Activated CD4-positive, CD25-positive, alpha-beta regulatory T cell treated with anti-CD3 and anti-CD28 coated beads, Interleukin-2, amount 50 U/mL, for 16 hours (primary cell): ENCODE results near the gene SYT17.

Experiments used
- DNase-seq: peaks from one replicate; pipeline ENCODE4 v3.0.0-alpha.2; 2020; ENCODE audit warnings: low read depth, low spot score

Gene SYT17

DNA sequence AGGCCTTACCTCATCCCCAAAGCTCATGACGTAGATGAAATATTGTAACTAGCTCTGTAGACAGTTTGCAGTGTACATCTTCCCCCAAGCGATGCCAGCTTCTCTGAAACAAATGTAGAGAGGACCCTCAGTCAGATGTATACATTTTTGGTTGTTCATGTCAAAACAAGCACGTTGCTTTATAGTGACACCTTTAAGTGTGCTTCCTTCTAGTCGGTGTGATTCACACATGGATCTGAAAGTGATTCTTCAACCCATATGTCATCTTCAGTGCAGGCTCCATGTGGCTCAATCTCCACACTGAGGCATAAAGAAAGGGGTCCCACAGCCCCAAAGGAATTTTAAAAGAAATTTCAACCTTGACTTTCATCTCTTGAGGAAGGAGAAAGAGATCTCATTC is 86.6 kb downstream of the SYT17 start:
- no peak for DNase-seq

DNA sequence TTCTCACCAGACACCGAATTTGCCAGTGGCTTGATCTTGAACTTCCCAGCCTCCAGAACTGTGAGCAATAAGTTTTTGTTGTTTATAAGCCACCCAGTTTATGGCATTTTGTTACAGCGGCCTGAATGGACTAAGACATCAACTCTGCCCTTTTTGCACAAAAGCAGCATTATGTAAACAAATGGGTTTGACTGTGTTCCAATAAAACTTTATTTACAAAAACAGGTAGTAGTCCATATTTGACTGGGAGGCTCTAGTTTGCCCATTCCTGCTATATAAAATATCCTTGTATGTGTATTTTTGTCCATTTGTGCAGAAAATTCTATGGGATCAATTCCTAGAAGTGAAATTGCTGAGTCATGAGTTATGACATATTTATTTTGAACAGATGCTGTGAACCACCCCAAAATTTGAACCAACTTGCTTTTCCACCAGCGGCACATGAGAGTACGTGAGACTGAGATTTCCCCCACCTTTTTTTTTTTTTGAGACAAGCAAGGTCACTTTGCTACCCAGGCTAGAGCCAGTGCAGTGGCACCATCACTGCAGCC is 96.2 kb downstream of the SYT17 start:
- no peak for DNase-seq

DNA sequence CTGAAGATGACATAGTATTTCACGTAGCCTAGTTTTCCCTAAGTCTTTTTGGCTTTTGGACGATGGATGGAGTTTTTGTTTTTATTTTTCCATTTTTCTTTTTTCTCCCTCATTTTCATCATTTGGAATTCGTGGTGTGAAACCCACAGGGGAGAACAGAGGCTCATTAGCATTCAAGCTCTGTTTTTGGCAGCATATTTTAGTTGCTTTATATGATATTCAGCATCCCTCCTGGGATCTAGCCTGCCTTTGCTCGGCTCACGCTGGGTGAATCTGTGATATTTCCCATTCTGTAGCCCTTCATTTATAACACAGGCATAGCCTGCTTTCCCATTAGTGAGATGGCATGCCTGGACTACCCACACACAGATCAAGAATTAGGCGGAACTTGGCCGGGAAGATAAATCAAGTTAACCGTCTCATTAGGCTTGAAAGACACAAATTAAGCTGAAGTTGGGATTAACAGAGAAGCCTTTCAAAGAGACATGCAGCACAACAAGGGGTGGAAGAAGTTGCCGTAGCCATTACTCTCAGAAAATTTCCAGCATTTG is 97.4 kb downstream of the SYT17 start:
- no peak for DNase-seq

DNA sequence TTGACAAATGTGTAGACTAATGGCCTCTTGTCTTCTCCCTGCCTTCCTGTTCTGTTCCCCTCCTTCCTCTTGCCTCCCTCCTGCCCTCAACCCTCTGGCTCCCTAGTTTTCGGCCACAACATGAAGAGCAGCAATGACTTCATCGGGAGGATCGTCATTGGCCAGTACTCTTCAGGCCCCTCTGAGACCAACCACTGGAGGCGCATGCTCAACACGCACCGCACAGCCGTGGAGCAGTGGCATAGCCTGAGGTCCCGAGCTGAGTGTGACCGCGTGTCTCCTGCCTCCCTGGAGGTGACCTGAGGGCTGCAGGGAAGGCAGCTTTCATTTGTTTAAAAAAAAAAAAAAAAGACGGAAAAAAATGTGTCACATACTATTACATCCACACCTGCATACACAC is 98.7 kb downstream of the SYT17 start:
- no peak for DNase-seq

DNA sequence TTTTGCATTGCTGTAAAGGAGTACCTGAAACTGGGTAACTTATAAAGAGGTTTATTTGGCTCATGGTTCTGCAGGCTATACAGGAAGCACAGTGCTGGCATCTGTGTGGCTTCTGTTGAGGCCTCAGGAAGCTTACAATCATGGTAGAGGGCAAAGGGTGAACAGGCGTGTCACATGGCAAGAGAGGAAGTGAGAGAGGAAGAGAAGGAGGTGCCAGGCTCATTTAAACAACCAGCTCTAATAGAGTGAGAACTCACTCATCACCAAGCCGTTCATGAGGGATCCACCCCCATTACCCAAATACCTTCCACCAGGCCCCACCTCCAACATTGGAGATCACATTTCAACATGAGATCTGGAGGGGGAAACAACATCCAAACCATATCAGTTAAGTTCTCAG is 101.1 kb downstream of the SYT17 start:
- no peak for DNase-seq

DNA sequence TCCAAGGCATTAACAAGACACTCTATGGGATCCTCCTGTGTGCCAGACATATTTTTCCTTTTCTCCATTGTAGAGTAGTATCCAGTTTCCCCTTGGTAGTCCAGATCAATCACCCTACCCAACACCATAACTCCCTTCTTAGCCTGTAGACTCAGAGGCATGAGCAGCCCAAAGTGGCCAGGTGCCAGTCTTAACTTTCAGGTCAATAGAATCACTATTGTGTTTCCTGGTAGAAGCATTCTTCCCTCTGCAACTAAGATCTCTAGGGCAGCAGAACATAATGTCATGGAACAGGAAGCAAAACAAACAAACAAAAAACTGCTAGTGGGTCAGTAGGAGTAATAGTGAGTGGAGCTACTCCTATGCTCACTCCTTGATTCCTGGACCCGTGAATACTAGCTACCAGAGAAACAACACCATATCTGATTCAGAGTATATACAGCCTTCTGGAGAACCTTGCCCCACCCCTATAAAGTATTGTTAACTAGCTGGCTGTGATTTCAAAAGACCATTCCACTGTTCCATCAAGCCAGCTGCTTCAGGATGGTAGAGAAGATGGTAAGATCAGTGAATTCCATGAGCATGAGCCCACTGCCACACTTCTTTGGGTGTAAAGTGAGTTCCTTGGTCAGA is 106.2 kb downstream of the SYT17 start:
- no peak for DNase-seq

DNA sequence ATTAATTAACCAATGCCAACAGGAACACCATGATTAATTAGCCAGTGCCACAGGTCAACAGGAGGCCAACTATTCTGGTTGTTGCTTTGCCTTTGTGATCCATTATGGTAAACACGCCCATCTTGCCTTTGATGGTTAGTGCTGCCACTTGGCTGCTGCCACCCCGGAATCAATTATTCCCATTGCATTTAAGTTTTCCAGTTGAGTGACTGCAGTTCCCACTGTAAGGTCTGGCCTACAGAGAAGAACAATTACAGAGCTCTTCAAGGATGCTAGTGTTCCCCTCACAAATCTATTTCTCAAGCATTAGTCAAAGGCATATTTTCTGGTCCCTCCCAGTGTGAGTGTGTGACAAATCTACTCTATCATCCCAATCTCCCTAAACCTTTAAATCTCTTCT is 110.4 kb downstream of the SYT17 start:
- no peak for DNase-seq

DNA sequence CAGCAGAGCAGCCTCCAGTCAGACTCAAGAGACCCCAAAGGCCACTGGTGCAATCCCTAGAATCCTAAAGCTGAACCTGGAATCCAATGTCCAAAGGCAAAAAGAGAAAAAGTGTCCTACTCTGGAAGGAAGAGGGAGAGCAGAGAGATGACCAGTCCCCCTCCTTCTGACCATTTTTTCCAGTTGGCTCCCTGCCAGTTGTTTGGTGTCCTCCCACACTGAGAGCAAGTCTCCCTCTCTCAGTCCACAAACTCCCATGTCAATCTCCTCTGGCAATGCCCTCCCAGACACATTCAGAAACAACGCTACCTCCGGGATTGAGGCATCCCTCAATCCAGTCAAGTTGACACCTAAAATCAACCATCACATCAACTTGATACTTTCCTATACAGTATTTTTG is 113.2 kb downstream of the SYT17 start:
- no peak for DNase-seq

DNA sequence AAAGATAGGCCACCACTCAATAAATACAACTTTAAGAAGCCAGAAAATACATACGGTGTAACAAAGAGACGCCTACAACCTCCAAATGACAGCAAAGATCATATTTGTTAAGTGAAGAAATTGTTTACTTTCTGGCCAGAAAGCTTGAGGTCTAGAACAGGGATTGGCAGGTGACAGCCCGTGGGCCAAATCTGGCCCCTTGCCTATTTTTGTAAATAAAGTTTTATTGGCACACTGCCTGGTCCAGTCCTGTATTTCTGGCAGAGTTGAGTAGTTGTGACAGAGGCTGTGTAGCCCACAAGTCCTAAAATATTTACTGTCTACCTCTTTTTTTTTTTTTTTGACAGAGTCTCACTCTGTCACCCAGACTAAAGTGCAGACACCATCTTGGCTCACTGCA is 114.1 kb downstream of the SYT17 start:
- no peak for DNase-seq

DNA sequence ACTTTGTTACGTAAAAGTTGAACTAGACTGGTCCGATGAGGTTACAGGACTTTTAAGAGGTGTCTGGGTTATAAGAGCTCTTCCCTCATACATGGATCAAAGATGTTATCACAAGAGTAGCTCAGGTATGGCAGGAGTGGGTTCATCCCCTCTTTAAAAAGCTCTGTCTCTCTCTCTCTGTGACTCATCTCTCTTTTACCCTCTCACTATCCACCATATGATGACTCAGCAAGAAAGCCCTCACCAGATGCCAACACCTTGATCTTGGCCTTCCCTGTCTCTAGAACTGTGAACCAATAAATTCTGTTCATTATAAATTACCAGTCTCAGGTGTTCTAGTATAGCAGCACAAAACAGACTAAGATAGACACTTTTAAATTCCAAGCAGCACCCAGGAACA is 115.6 kb downstream of the SYT17 start:
- DNase-seq: no peak

DNA sequence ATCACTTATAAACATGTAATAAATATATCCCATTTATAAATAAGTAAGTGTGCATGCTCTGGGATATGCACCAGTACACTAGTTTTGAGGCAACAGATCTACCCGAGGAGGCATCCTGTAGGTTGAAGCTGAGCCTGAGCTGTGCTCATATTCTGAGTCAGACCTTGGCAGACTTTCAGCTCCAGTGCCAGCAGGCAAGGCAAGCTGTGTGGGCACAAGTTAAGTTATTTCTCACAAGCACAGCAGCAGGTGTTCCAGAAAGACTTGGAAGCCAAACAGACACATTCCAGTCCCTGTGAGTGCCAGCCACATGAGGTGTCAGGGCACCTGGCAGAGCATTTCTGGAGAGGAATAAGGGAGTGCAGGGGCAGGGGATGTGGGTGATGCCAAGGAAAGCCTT is 116.2 kb downstream of the SYT17 start:
- no peak for DNase-seq

DNA sequence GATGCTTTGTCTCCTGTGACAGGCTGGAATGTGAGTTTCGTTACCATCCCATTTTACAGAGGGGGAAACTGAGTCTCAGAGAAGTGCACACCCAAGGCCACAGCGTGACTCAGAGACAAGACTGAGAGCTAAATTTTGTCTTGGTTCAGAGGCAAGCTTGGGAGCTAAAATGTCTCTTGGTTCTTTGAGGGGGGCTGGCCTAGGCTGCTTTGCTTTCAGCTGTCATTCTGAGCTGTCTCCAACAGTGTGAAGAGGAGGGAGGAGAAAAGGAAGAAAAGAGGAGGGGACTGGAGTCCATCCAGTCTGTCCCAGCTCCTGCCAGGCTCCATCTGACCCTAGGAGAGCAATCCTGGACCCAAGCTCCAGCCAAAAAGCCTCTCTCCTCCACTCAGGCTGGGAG is 117.4 kb downstream of the SYT17 start, which contains the start of gene CLEC19A:
CLEC19A (plus strand) TSS at position 301 of the 400 bp plus-strand sequence. CDS start 121 bp downstream, outside the sequence.
- no peak for DNase-seq

DNA sequence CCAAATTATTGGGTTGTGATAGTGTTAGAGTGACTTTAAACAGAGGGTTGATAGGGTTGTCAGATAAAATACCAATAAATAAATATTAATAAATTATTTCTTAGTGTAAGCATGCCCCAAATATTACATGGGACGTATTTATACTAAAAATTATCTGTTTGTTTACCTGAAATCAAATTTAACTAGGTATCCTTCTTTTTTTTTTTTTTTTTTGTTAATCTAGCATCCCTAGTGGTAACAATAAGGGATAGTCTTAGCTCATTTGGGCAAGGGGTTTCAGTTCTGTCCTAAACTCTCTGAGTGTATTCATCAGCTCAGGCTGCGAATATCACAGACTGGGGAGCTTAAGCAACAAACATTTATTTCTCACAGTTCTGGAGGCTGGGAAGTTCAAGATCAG is 118.8 kb downstream of the SYT17 start:
- DNase-seq: no peak

DNA sequence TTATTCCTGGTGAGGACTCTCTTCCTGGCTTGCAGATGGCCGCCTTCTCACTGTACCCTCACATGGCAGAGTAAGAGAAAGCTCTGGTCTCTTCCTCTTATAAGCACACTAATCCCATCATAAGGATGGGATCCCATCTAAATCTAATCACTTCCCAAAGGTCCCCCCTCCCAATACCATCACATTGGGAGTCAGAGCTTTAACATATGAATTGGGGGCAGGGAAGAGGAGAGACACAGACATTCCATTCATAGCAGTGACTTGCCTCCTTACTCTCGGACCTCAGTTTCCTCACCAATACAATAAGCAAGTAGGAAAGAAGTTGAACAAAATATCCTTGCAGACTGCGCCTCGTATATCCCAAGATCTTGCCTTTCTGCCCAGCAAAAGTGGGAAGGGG is 119.2 kb downstream of the SYT17 start:
- no peak for DNase-seq

DNA sequence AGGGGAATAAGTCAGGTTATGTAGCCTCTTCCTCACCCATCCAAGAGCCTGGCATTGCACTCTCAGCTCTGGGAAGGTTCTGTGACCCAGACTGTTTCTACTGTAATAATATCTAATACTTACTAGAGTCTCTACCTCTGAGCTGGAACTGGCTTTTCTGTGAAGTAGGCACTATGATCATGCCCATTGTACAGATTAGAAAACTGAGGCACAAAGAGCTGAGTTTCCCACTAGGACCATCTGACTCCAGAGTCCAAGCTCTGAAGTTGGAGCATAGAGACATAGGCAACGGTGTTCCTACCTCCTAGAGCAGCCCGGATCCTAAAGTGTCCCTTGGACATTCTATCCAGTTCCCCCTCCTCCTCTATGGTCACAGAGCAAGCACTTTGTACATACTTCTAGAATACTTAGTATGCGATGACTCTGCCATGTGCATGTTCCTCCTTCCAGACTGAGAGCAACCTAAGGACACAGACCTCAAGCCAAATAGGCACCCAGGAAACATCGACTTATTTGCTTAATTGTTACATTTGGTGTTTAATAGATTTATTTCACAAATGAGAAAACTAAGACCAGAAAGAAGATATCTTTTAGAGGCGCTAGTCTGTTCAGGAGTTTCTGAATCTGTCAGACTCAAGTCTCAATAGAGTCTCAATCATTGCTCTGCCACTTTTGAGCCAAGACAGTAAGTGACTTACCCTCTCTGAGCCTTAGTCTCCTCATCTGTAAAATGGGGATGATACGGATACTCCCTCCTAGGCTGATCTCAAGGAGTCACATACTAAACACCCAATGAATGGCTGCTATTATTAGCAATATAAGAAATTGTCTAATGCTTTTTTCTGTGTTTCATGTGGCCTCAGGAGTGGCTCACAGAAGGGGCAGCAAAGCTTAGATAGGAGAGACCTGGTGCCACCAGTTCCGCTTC is 121.1 kb downstream of the SYT17 start:
- no peak for DNase-seq

DNA sequence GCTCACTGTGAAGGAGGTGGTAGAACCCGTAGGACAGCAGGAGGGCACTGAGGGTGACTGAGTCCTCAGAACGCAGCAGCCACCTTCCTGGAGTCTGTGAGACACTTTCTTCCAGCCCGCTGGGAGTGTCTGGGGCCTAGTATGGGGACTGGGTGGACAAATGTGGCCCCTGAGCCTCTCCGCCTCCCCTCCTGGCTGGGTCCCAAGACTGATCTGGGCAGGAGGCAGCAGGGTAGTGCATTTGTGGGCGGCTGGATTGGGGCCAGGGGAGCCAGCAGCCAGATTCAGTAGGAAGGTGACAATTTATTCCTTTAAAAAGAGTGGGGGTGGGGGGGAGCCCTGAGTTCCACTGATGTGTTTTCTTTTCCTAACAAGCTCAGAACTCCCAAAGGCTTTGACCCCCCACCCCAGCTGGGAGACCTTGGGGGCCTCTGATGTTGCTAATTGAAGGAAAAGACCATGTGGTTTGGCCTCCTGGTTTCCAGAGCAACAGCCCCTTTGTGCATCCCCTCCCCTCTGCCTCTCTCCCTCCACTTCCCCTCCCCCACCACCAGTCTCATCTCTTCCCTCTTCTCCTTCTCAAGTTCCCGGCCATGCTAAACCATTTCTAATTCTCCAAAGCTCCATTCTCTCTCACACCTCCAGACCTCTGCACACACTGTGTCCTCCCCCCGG is 121.9 kb downstream of the SYT17 start:
- no peak for DNase-seq

DNA sequence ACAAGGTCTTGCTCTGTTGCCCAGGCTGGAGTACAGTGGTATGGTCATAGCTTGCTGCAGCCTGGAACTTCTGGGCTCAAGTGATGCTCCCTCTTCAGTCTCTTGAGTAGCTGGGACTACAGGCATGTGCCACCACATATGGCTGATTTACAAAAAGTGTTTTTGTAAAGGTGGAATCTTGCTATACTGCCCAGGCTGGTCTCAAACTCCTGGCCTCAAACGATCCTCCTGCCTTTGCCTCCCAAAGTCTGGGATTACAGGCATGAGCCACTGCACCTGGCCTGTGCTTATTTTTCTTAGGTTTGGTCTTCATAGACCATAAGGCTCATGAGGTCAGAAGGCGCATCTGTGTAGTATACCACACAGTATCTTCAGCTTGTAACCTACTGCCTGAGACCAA is 122.8 kb downstream of the SYT17 start:
- DNase-seq: no peak

DNA sequence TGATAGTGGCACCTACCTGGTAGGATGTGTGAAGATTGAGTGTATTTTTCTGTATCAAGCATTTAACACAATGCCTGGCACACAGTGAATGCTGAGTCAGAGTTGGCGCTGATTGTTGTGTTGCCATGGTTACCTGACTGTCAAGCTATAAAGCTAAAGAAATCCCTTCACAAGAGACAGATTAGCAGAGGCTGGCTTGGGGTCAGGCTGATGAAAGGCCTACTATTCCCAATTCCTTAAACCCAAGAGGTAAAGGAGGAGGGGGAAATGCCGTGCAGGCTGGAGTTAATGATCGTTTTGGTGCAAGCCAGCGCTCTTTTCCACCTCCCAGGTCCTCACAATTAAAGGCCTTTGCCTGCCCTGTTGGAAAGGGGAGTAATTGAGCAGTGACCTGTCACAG is 123.4 kb downstream of the SYT17 start:
- DNase-seq: no peak

DNA sequence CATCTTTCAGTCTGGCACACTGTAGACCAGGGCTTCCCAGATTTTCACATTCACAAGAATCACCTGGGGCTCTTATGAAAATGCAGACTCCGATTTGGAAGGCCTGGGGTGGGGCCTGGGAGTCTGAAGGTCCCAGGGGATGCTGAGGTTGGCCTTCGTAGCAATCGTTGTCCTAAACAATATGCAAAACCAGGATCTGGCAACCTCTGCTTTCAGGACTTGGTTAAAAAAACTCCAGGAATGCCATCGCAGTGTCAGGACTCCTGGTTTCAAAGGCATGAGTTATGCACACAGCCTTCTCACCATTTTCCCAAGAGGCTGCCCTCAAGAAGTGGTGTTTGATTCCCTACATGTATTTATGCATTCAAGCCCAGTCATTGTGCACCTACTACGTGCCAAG is 124.1 kb downstream of the SYT17 start:
- no peak for DNase-seq

DNA sequence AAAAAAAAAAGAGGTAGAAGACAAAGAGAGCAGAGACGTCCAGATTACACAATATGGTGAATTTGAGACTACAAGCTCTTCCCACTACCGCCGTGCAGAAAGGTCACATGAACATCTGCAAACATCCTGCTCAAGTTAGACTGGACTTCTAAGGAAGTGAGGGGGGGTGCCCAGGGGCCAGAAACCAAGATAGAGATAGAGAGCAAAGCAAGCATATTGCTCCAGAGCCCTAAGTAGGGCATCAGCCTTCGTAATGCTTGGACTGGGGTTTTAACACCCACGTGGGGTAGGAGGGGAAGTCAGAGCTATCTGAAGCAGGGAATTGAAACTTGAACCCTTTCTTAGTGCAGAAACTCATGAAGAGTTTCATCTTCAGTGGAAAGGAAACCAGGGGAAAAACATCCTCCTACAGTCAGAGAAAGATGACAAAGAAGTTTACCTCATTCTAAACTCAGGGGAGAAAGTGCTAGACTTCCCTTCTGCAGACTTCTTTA is 126.2 kb downstream of the SYT17 start:
- no peak for DNase-seq

DNA sequence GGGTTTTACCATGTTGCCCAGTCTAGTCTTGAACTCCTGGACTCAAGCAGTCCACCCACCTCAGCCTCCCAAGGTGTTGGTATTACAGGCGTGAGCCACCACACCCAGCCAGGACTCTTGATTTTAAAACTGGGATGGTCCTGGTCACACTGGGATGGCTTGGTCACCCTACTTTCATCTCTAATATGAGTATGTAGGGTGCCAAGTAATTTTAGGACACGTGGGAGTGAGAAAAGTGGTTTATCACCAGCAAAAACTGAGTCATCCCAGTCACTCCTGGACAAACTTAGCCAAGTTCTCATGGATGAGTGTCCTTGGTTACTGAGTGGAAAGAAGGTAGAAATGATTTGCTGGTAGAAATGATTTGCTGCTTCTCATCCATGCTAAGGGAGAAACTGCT is 127.4 kb downstream of the SYT17 start:
- DNase-seq: no peak

DNA sequence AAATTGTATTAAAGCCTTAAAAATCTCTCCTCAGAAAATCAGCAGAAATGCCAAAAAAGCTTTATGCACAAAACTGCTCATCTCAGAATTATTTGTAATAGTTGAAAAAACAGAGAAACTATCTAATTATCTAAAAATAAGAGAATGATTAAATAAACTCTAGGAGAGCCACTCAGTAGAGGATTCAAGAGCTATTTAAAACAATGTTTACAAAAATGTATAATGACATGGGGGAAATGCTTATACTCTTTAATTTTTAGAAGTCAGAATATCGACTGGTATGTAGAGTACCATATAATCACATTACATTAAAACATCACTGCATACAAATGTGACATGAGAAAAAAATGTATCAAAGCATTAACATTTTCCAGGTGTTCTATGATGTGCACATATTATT is 129.4 kb downstream of the SYT17 start:
- no peak for DNase-seq
